Fibroblast of skin of right biceps (primary cell): ENCODE data around the gene DPRX.
"Not testable (repeated sequence)": the region's sequence is repeated elsewhere in the genome, so short reads cannot be mapped to it uniquely, and the experiment has no call there.

ENCODE experiments used
- DNase-seq: peaks from one replicate; pipeline ENCODE4 v3.0.0-alpha.2; 2013

Gene DPRX

DNA sequence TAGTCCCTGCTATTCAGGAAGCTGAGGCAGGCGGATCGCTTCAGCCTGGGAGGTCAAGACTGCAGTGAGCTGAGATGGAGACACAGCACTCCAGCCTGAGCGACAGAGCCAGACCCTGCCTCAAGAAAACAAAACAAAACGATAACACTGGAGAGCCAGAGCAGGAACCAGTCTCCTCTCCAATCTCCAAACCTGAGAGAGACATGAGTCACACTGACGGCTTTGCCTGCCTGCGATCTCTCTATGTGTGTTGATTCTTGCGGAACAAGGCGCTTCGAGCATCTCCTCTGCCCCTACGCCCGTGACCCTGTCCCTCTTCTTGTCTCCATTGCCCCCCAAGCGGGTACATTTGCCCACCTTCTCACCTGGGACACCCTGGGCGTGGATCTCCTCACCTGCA, 15.6 kb downstream of the DPRX start:
- no peak for DNase-seq

DNA sequence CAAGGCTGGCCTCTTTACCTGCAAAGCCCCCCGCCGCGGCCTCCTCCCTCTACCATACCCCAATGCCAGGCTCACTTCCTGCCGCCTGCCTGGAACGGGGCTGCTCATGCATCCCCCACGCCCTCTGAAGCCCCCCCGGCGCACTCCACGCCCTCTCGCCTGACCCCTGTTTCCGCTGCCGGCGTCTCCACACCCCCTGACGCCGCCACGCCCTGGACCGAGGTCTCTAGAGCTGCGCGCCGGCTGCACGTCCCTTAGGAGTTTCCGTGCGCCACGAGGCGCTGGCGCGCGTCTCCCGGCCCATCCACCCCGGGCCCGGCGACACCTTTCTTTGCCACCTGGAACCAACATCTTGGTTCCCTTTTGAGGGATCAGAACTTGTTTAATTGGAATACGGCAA, 16.0 kb downstream of the DPRX start:
- DNase-seq, result no peak

GRCh38 chr19:53649746-53650593, 18.2 kb downstream of the DPRX start:
- no peak for DNase-seq

- no peak for DNase-seq
These were observed 20.7 kb downstream of the DPRX start for GRCh38 chr19:53652476-53652875.

DNA sequence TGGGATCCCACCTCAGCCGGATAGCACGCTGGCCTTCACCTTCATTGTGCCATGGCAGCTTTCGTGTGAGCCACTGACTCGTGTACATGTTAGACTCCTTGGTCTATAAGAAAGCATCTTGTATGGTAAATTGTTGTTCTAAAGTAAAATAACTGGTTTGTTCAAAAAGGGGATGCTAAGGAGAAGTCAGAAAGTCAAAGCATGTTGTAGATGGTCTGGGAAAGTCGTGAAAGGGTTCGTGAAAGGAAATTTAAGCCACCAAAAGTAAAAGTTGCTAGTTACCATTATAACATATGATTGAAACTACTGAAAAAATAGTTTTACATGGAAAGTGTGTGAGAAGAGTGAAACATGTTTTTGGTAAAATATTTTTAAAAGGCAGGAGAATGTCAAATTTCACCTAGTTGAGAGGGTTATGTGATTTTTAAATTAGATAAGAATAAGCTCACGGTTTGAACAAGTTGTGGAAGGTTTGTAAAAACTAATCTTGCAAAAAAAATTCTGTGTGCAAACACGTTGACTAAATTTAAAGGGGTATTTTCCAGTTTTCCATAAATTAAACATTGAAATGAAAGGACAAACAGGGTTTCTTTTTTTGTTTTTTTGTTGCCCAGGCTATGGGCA, 23.4 kb downstream of the DPRX start:
- DNase-seq, result no peak

DNA sequence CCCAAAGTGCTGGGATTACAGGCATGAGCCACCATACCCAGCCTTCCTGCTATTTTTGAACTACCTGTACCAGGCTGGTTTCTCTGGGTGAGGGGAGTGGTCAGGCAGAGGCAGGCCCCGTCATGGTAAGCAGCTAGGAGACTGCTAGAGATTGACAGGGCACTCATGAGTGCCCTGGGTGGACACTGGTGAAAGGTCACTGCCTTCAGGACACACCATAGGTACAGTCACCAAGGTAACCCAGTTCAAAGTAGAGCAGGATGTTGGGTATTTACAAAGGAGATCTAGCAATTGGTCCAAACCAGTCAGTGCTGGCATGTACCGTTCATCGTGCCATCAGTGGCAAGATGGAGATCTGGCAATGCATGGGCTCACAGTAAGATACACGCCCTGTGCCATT, 25.5 kb downstream of the DPRX start:
- DNase-seq, result no peak

DNA sequence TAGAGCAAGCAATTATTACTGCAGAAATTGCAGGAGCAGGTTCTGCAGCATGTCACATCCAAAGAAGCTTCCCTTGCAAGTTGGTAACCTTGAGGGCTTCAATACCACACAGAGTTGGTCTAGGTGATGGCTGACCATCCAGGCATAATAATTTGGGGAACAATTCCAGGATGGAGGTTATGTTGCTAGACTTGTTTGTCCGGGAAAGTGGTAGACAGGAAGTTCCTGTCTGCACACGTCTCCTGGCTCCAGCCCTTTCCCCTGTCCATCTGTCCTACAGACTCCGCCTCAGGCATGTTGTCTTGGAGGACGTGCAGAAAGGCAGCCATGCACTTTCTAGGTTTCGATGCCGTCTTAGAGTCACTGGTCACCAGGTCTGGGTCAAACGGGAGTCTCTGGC, 26.0 kb downstream of the DPRX start:
- DNase-seq, result no peak

- DNase-seq, result no peak
These were observed 27.5 kb downstream of the DPRX start for GRCh38 chr19:53659292-53659691.

DNA sequence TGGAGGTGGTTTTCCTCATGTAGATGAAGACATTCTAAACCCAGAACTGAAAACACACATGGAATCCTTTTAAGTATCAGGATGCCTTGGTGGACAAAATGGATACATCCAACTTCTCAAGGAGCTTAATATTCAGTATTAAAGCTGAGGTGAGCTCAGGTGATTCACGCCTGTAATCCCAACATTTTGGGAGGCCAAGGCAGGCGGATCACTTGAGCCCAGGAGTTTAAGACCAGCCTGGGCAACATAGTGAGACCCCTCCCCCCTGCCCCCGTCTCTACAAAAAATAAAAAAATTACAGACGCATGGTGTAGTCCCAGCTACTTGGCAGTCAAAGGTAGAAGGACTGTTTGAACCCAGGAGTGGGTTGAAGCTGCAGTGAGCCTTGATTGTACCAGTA, 28.8 kb downstream of the DPRX start:
- DNase-seq, result no peak

DNA sequence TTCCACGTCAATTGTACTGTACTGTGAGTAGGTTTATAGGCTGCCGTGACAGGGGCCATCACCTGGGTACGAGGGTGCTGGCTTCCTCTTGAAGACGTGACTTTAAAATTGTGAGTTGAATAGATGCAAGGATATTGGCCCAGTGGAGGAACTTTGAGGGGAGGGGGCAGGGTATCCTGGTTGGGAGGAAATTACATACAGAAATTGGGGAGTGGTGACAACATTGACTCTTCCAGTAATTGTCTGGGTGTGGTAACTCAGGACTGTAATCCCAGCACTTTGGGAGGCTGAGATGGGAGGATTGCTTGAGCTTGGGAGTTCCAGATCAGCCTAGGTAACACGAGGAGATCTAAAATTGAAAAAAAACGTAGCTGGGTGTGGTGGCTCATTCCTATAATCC, 30.4 kb downstream of the DPRX start:
- DNase-seq, result no peak

GRCh38 chr19:53664152-53664551, 32.4 kb downstream of the DPRX start:
- DNase-seq, result no peak

DNA sequence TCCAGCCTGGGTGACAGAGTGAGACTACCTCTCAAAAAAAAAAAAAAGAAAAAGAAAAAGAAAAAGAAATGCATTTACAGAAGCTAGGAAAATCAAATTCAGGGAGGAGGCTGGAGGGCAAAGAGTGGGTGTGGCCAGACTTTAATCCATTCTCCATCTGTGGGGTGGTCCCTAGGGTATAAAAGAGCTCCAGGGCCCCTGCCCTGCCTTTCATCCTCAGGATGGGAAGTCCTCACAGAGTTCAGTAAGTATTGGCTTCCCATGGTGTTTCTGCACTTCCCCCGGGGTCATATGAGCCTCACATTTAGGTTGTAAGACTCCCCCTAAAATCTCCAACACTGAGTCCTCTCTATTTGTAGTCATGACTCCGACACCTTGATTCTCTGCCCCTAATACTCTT, 33.0 kb downstream of the DPRX start:
- no peak for DNase-seq

DNA sequence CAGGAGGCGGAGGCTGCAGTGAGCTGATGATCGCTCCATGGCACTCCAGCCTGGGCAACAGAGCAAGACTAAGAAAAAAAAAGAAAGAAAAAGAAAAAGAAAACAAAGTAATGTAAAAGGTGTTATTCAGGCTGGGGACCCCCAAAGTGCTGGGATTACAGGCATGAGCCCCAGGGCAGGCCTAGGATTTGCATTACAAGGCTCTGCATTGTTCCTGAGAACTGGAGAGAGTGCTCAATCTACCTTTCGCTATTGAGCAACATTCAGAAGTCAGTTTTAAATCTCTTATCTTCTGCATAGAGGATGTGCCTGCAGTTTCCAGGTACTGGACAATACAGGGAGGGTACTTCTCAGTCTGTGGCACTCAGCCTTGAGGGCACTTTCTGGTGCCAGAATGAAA, 34.5 kb downstream of the DPRX start:
- not testable (repeated sequence) for DNase-seq

DNA sequence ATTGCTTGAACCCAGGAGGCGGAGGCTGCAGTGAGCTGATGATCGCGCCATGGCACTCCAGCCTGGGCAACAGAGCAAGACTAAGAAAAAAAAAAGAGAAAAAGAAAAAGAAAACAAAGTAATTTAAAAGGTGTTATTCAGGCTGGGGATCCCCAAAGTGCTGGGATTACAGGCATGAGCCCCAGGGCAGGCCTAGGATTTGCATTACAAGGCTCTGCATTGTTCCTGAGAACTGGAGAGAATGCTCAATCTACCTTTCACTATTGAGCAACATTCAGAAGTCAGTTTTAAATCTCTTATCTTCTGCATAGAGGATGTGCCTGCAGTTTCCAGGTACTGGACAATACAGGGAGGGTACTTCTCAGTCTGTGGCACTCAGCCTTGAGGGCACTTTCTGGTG, 37.0 kb downstream of the DPRX start:
- DNase-seq, result not testable (repeated sequence)

- DNase-seq, result no peak
These were observed 38.5 kb downstream of the DPRX start for GRCh38 chr19:53670345-53670744.

- DNase-seq, result no peak
These were observed 39.9 kb downstream of the DPRX start for GRCh38 chr19:53671663-53672062.
